GM12865 (cell line): ENCODE results near the gene SLC6A11.

ENCODE experiments used
- DNase-seq: peaks from one replicate; pipeline ENCODE4 v3.0.0; 2010; ENCODE audit warnings: low read depth
- H3K4me3 ChIP-seq: 2 replicates; pipeline ENCODE4 v1.5.1; 2011; ENCODE audit warnings: mild to moderate bottlenecking, low read depth, low read length, control low read depth
- CTCF ChIP-seq: IDR thresholded peaks from 2 replicates; pipeline ENCODE4 v1.5.1; 2011; ENCODE audit warnings: low read length, control low read depth, low read depth, inconsistent platforms; ENCODE audit not compliant: insufficient read depth; ENCODE audit errors: missing control alignments

The SLC6A11 gene

GRCh38 chr3:10926811-10927521 lies 110.9 kb downstream of the SLC6A11 start:
- no peak overlapping the region for H3K4me3 ChIP-seq
- TF ChIP-seq CTCF = no peak
- no peak for DNase-seq

GRCh38 chr3:10927551-10927950 lies 111.5 kb downstream of the SLC6A11 start:
- DNase-seq = no peak
- no peak for TF ChIP-seq CTCF

GRCh38 chr3:10928407-10928960 lies 112.5 kb downstream of the SLC6A11 start:
- DNase-seq = no peak
- no peak for TF ChIP-seq CTCF
- no peak overlapping the region for H3K4me3 ChIP-seq

More at GRCh38 chr3:10927551-10927950, 111.5 kb downstream of the SLC6A11 start:
- H3K4me3 ChIP-seq = no peak overlapping the region

GRCh38 chr3:10928961-10929471 lies 113.0 kb downstream of the SLC6A11 start:
- no peak for TF ChIP-seq CTCF
- H3K4me3 ChIP-seq = no peak overlapping the region
- DNase-seq = no peak

- no peak overlapping the region for H3K4me3 ChIP-seq
- no peak for DNase-seq
- TF ChIP-seq CTCF = no peak
Observed at GRCh38 chr3:10929978-10930665, 114.1 kb downstream of the SLC6A11 start.

GRCh38 chr3:10930666-10931040 lies 114.6 kb downstream of the SLC6A11 start:
- no peak for DNase-seq
- no peak for TF ChIP-seq CTCF
- H3K4me3 ChIP-seq = no peak overlapping the region
